ENCODE data around the gene UBE2L3. TPM values are rescaled to one million over a fixed set of nuclear protein-coding genes. Genes with fewer than 3 reads are reported as not detected.
"Not testable (repeated sequence)": the region's sequence is repeated elsewhere in the genome, so short reads cannot be mapped to it uniquely, and the experiment has no call there.

Gene UBE2L3
- total RNA-seq, 1 donor from 2014 or later = 46.2 TPM

- DNase-seq (ENCODE audit: low spot score) = no peak
- intact Hi-C loops (cut with DNase I) = no loop called here
Measured at GRCh38 chr22:21636629-21637218, 69.2 kb downstream of the UBE2L3 start.

- DNase-seq (ENCODE audit: low spot score); intact Hi-C loops (cut with DNase I): not testable (repeated sequence)
Measured at GRCh38 chr22:21637450-21637849, 69.9 kb downstream of the UBE2L3 start.

DNA sequence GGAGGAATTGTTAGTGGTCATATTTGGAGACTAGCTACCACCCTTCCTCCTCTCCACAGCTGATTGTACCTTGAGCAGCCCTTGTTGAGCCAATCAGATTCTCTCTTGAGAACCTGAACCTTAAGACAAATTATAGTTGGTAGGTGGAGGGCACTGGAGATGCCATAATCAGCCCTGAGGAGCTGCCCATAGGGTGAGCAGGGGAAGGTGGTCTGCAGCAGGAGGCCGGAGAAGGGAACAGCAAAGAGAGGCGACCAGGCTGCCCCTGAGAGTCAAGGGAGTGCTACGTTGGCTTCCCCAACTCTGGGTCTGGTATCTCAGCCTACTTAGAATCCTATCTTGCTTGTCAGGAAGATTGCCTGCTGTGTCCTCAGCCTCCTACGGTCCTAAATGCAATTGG is 71.8 kb downstream of the UBE2L3 start:
- intact Hi-C loops (cut with DNase I) = no loop called here
- no peak for DNase-seq (ENCODE audit: low spot score)

GRCh38 chr22:21640810-21641209 is 73.3 kb downstream of the UBE2L3 start:
- intact Hi-C loops (cut with DNase I) = no loop called here
- no peak for DNase-seq (ENCODE audit: low spot score)

GRCh38 chr22:21641417-21641788 is 73.9 kb downstream of the UBE2L3 start:
- no peak for DNase-seq (ENCODE audit: low spot score)
- intact Hi-C loops (cut with DNase I) = no loop called here

GRCh38 chr22:21641789-21642583 is 74.5 kb downstream of the UBE2L3 start, which contains the start of gene SDF2L1:
Gene SDF2L1 (plus strand): TSS chr22:21642302. CDS start chr22:21642337, 35 bp downstream.
- intact Hi-C loops (cut with DNase I) = no loop called here
- DNase-seq (ENCODE audit: low spot score) = peak; percentile 99

DNA sequence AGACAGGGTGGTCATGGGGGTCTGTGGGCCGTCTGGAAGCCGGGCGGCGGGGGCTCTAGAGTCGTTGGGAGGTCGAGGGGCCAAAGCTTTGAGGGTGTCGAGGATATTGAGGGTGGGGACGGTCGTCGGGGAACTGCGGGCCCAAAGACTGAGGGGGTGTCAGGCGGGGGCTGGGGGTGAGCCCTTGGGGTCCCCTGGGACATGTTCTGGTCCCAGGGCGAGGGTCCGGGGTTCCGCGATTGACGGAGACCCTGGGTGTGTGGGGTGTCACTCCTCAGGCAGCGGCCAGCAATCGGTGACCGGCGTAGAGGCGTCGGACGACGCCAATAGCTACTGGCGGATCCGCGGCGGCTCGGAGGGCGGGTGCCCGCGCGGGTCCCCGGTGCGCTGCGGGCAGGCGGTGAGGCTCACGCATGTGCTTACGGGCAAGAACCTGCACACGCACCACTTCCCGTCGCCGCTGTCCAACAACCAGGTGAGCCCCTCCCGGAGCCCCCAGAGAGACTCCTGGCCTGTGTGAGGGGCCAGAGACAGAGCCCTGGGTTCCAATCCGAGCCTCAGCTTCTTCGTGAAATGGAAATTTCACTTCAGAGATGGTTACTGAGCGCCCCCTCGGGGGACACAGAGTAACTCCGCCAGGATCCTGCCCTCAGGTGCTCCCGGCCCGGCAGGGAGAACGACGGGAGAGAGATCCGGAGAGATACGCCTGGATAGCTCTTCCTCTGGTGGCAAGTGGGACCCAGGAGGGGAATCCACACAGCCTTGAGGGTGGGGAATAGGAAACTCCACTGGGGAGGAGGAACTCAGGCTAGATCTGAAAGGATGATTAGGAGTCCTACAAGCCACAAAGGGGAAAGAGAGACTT is 75.3 kb downstream of the UBE2L3 start:
- intact Hi-C loops (cut with DNase I) = no loop called here
- no peak for DNase-seq (ENCODE audit: low spot score)

DNA sequence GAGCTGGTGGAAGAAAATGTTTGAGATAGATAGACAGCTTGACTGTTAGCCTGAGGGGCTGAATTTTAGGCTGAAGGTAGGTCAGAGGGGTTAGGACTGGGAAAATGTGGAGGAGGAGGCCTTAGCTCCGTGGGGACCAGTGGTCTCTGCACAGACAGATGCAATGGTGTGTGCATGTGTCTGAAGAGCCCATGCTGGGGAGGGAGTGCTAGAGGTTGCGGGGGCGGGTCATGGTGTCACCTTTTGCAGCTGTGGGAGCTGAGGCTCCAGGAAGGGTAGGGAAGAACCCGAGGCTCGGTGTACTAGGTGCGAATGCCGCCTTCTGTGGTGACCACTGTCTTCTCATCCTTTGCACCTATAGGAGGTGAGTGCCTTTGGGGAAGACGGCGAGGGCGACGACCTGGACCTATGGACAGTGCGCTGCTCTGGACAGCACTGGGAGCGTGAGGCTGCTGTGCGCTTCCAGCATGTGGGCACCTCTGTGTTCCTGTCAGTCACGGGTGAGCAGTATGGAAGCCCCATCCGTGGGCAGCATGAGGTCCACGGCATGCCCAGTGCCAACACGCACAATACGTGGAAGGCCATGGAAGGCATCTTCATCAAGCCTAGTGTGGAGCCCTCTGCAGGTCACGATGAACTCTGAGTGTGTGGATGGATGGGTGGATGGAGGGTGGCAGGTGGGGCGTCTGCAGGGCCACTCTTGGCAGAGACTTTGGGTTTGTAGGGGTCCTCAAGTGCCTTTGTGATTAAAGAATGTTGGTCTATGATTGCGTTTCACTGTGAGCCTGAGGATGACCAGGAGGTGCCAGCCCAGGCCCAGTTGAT is 76.2 kb downstream of the UBE2L3 start:
- no peak for DNase-seq (ENCODE audit: low spot score)
- intact Hi-C loops (cut with DNase I) = no loop called here

- DNase-seq (ENCODE audit: low spot score); intact Hi-C loops (cut with DNase I): not testable (repeated sequence)
Measured at GRCh38 chr22:21645513-21645912, 78.0 kb downstream of the UBE2L3 start.

DNA sequence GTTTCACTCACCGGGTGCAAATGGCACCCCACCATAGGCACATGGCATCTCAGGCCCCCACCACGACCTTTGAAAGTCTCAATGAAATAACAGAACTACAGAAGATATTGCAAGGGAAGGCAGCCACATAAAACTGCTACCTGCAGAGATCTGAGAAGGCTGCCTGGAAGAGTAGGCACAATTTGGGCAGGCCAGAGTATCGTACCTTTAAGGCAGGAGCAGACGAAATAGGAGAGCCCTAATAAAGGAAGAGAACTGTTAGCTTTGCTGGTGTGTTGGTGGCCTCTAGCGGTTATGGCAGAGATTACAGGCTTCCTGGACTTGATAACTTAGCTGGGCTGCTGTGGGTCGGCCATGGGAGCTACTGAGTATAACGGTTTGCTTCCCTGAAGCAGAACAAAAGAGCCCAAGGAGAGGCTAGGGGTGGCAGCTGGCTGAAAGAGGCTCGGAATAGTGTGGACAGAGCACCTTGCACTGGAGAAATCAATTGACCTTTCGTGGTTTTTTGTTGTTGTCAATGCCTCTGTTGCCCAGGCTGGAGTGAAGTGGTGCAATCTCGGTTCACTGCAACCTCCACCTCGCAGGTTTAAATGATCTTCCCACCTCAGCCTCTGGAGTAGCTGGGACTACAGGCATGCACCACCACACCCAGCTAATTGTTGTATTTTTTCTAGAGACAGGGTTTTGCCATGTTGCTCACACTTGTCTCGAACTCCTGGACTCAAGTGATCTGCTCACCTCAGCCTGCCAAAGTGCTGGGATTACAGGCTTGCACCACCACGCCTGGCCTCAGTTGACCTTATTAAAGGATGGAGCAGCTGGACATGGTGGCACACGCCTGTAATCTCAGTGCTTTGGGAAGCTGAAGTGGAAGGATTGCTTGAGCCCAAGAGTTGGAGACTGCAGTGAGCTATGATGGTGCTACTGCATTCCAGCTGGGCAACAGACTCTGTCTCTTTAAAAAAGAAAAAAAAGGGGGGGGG is 79.4 kb downstream of the UBE2L3 start:
- intact Hi-C loops (cut with DNase I) = no loop called here
- no peak for DNase-seq (ENCODE audit: low spot score)

DNA sequence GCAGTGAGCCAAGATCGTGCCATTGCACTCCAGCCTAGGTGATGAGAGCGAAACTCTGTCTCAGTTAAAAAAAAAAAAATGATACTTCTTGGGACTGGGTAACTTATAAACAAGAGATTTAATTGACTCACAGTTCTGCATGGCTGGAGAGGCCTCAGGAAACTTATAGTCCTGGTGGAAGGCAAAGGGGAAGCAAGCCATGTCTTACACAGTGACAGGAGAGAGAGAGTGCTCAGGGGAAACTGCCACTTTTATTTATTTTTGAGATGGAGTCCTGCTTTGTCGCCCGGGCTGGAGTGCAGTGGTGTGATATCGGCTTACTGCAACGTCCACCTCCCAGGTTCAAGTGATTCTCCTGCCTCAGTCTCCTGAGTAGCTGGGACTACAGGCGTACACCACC is 82.8 kb downstream of the UBE2L3 start:
- no peak for DNase-seq (ENCODE audit: low spot score)
- intact Hi-C loops (cut with DNase I) = no loop called here

GRCh38 chr22:21650823-21651520 is 83.5 kb downstream of the UBE2L3 start:
- DNase-seq (ENCODE audit: low spot score) = no peak
- intact Hi-C loops (cut with DNase I) = no loop called here

DNA sequence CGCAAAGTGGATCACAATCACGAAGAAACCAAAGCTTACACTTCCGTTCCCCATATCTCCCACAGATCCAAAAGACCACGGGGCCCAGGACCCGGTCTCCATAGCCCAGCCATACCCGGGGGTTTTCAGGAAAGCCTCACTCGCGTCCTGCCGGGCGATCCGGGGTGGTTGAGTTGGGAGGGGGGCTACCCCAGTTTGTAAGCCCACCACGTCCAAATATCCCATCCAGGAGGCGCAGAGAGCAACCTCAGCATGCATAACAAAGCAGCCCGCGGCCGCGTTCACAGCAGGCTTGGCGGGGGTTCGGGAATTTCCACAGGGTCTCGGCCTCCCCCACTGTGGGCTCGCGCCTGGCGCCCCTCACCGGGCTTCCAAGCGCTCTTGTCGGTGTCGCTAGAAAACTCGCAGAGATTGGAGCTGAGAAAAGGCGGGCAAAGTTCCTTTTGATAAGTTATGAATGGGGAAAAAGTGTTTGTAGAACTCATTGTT is 84.1 kb downstream of the UBE2L3 start:
- DNase-seq (ENCODE audit: low spot score) = no peak
- intact Hi-C loops (cut with DNase I) = no loop called here

GRCh38 chr22:21652010-21652546 is 84.6 kb downstream of the UBE2L3 start:
- intact Hi-C loops (cut with DNase I) = no loop called here
- peak; percentile 95 for DNase-seq (ENCODE audit: low spot score)

GRCh38 chr22:21652547-21653545 is 85.3 kb downstream of the UBE2L3 start:
- no peak for DNase-seq (ENCODE audit: low spot score)
- intact Hi-C loops (cut with DNase I) = no loop called here

GRCh38 chr22:21657020-21657359 is 89.5 kb downstream of the UBE2L3 start:
- intact Hi-C loops (cut with DNase I) = no loop called here
- no peak for DNase-seq (ENCODE audit: low spot score)
